PFSK-1 (cell line): Measurements from ENCODE around the gene XPO6.
A peak's percentile ranks its signal among the peaks of the same experiment; 100 is the strongest.

Source experiments
- FOXP2 ChIP-seq: optimal IDR thresholded peaks from 2 replicates; pipeline ENCODE3; 2011; ENCODE audit warnings: borderline replicate concordance, control low read depth, inconsistent platforms; ENCODE audit not compliant: insufficient read depth; ENCODE audit errors: extremely low read length, extremely low read depth
- POLR2AphosphoS5 ChIP-seq: IDR thresholded peaks from 2 replicates; pipeline ENCODE4 v1.6.1; 2012; ENCODE audit warnings: low read depth, mild to moderate bottlenecking, control low read depth, low read length, moderate library complexity
- SIN3A ChIP-seq: IDR thresholded peaks from 2 replicates; pipeline ENCODE4 v1.6.1; 2012; ENCODE audit warnings: mild to moderate bottlenecking, low read length, moderate library complexity, borderline replicate concordance; ENCODE audit not compliant: insufficient read depth
- TAF1 ChIP-seq: IDR thresholded peaks from 2 replicates; pipeline ENCODE4 v1.6.1; 2012; ENCODE audit warnings: low read length, control low read depth, borderline replicate concordance; ENCODE audit not compliant: insufficient read depth
- TF ChIP-seq, protein P1 (sequence below), 2 experiments: IDR thresholded peaks; 2 replicates each; pipeline versions ENCODE4 v1.6.1 to v1.8.0; 2011 to 2012; ENCODE audit warnings: low read depth in 2 of 2, low read length in 2 of 2, control low read depth in 1 of 2, inconsistent platforms in 1 of 2, mild to moderate bottlenecking in 1 of 2, moderate library complexity in 1 of 2; ENCODE audit not compliant: insufficient read depth in 1 of 2

XPO6 gene

DNA sequence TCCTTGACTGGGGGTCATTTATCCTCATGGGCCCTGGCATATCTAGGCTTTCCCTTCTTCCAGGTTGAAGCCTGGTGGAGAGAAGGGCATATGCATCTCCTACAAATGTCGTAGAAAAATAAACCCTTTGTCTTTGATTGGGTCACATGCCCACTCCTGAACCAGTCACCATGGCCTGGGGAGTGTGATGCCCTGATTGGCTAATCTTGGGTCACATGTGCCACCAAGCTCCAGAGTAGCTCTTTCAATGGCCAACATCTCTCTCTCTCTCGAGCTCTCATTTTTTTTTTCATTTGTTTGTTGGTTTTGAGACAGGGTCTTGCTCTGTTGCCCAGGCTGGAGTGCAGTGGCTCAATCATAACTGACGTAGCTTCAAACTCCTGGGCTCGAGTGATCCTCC, 5.6 kb upstream of the XPO6 start:
- TF ChIP-seq SIN3A: no peak
- TF ChIP-seq TAF1: no peak
- TF ChIP-seq, protein P1, sequence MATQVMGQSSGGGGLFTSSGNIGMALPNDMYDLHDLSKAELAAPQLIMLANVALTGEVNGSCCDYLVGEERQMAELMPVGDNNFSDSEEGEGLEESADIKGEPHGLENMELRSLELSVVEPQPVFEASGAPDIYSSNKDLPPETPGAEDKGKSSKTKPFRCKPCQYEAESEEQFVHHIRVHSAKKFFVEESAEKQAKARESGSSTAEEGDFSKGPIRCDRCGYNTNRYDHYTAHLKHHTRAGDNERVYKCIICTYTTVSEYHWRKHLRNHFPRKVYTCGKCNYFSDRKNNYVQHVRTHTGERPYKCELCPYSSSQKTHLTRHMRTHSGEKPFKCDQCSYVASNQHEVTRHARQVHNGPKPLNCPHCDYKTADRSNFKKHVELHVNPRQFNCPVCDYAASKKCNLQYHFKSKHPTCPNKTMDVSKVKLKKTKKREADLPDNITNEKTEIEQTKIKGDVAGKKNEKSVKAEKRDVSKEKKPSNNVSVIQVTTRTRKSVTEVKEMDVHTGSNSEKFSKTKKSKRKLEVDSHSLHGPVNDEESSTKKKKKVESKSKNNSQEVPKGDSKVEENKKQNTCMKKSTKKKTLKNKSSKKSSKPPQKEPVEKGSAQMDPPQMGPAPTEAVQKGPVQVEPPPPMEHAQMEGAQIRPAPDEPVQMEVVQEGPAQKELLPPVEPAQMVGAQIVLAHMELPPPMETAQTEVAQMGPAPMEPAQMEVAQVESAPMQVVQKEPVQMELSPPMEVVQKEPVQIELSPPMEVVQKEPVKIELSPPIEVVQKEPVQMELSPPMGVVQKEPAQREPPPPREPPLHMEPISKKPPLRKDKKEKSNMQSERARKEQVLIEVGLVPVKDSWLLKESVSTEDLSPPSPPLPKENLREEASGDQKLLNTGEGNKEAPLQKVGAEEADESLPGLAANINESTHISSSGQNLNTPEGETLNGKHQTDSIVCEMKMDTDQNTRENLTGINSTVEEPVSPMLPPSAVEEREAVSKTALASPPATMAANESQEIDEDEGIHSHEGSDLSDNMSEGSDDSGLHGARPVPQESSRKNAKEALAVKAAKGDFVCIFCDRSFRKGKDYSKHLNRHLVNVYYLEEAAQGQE (IDR thresholded peaks at IDR 0.05; ENCODE audit: insufficient read depth in 1 of 2, low read depth in 2 of 2, low read length in 2 of 2): no peak
- TF ChIP-seq POLR2AphosphoS5: no peak
- TF ChIP-seq FOXP2: no peak

DNA sequence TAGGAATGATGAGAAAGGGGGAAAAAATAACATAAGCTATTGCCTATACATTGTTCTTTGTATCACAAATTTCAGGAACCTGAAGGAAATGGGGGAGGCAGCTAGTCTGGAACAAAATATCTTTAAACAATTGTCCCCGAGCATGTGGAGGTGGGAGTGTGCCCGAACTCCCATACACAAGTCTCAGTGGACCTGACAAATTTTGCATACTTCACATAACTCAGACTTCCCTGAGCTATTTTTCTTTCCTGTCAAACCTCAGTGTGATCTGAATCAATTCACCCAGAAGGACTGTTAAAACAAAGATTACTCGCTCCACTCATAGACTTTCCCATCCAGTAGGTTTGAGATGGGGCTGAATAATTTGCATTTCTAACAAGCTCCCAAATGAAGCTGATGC, 1.6 kb upstream of the XPO6 start:
- TF ChIP-seq POLR2AphosphoS5: no peak
- no peak for TF ChIP-seq SIN3A
- no peak for TF ChIP-seq TAF1
- TF ChIP-seq, protein P1 (IDR thresholded peaks at IDR 0.05; ENCODE audit: insufficient read depth in 1 of 2, low read depth in 2 of 2, low read length in 2 of 2): no peak
- no peak for TF ChIP-seq FOXP2

DNA sequence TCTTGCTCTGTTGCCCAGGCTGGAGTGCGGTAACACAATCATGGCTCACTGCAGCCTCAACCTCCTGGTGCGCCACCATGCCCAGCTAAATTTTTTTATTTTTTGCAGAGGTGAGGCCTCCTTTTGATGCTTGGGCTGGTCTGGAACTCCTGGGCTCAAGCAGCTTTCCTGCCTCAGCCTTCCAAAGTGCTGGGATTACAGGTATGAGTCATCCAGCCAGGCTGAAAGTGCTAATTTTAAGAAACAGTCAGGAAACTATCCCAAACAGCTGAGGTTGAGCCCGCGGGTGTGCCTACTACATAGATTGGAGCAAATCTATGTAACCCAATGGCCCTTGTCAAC, 738 bp upstream of the XPO6 start:
- no peak for TF ChIP-seq TAF1
- no peak for TF ChIP-seq POLR2AphosphoS5
- TF ChIP-seq, protein P1 (IDR thresholded peaks at IDR 0.05; ENCODE audit: insufficient read depth in 1 of 2, low read depth in 2 of 2, low read length in 2 of 2): no peak
- TF ChIP-seq SIN3A: no peak
- no peak for TF ChIP-seq FOXP2

DNA sequence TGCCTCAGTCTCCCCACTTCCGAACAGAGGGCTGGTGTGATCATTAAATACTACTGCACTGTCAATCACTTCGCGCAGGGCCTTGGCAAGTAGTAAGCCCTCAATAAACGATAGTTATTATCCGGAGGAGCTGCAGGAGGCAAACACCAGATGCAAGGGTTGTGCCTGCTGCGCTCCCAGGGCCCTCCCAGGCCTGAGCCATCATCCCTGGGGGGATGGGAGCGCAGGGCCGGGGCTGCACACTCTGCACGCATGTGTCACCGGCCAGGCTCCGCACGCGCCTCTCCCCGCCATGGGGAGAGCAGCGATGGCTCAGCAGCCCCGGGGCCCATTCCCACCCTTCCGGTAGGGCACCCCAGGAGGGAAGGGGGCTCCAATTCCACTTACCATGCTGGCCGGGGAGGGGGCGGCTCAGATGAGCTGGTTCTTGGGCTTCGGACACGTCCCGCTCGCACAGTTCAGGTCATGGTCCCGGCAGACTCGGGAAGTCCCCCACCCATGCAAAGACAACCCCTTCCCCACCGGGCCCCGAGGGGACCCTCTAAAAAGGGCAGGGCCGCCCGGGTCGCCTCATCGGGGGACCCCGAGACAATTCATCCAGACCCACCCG, 681 bp downstream of the XPO6 start:
- no peak for TF ChIP-seq TAF1
- TF ChIP-seq FOXP2: peak; percentile 18
- TF ChIP-seq POLR2AphosphoS5: no peak
- TF ChIP-seq, protein P1 (IDR thresholded peaks at IDR 0.05; ENCODE audit: insufficient read depth in 1 of 2, low read depth in 2 of 2, low read length in 2 of 2): no peak
- peak; percentile 31; the same call in 1 of the 2 replicates for TF ChIP-seq SIN3A
